GM19395 (cell line): Measurements from ENCODE around the gene CNPY4.
"Not testable (repeated sequence)": the region's sequence is repeated elsewhere in the genome, so short reads cannot be mapped to it uniquely, and the experiment has no call there.

ENCODE experiments used
- ATAC-seq: cut with Tn5 transposase; IDR thresholded peaks from one replicate; pipeline ENCODE4 v1.9.1; 2021; ENCODE audit warnings: mild to moderate bottlenecking, moderate library complexity; ENCODE audit not compliant: unreplicated experiment

The CNPY4 gene

GRCh38 chr7:100146350-100146749 is 26.9 kb downstream of the CNPY4 start:
- ATAC-seq: not testable (repeated sequence)

GRCh38 chr7:100147278-100147677 is 27.8 kb downstream of the CNPY4 start:
- no peak for ATAC-seq

GRCh38 chr7:100148225-100148558 is 28.8 kb downstream of the CNPY4 start:
- ATAC-seq: peak; percentile 19

- peak; percentile 98 for ATAC-seq
These were observed 29.3 kb downstream of the CNPY4 start, which contains the start of gene LAMTOR4 for GRCh38 chr7:100148559-100149328. LAMTOR4 (plus strand) TSS chr7:100148918; CDS start chr7:100148973, 55 bp downstream.

GRCh38 chr7:100152404-100152803 is 33.0 kb downstream of the CNPY4 start:
- ATAC-seq: no peak

GRCh38 chr7:100152937-100153666 is 33.7 kb downstream of the CNPY4 start:
- no peak for ATAC-seq

- ATAC-seq: no peak
These were observed 34.5 kb downstream of the CNPY4 start for GRCh38 chr7:100153708-100154535.

- no peak for ATAC-seq
These were observed 35.4 kb downstream of the CNPY4 start for GRCh38 chr7:100154651-100155491.

GRCh38 chr7:100155553-100156317 is 36.3 kb downstream of the CNPY4 start:
- no peak for ATAC-seq

- no peak for ATAC-seq
These were observed 37.1 kb downstream of the CNPY4 start for GRCh38 chr7:100156331-100157068.

GRCh38 chr7:100157069-100157333 is 37.6 kb downstream of the CNPY4 start:
- ATAC-seq: no peak

GRCh38 chr7:100157334-100158228 is 38.1 kb downstream of the CNPY4 start:
- no peak for ATAC-seq

GRCh38 chr7:100158229-100159098 is 39.0 kb downstream of the CNPY4 start, which contains the start of gene TRAPPC14:
TRAPPC14 (minus strand) TSS chr7:100158723; CDS start chr7:100158499, 224 bp downstream.
- peak; percentile 73 for ATAC-seq

- no peak for ATAC-seq
These were observed 39.7 kb downstream of the CNPY4 start for GRCh38 chr7:100159099-100159623.

GRCh38 chr7:100160067-100160466 is 40.6 kb downstream of the CNPY4 start:
- ATAC-seq: no peak

- no peak for ATAC-seq
These were observed 43.6 kb downstream of the CNPY4 start for GRCh38 chr7:100163006-100163531.

- ATAC-seq: no peak
These were observed 44.4 kb downstream of the CNPY4 start for GRCh38 chr7:100163871-100164270.
